Thoracic aorta (tissue), 2 donors: Measurements from ENCODE around the gene VPS45. TPM values are rescaled to one million over a fixed set of nuclear protein-coding genes. Genes with fewer than 3 reads are reported as not detected.
A peak's percentile ranks its signal among the peaks of the same experiment; 100 is the strongest.

Experiments used
- ATAC-seq: fragments of 150-250 bp; one replicate; pipeline ENCODE4 v1.8.0; 2017; ENCODE audit warnings: low read depth; ENCODE audit not compliant: insufficient number of reproducible peaks, low FRiP score
- DNase-seq: peaks from one replicate; pipeline ENCODE4 v3.0.0-alpha.2; 2020; ENCODE audit warnings: low spot score
- H3K27ac ChIP-seq, 2 donors: fragments of 200-600 bp; sonication (generic); 1 replicate in 1 of 2; 2 replicates in 1 of 2; pipeline ENCODE4 v1.5.1; 2016; ENCODE audit warnings: mild to moderate bottlenecking in 2 of 2, moderate library complexity in 2 of 2
- H3K27me3 ChIP-seq: fragments of 200-600 bp; sonication (generic); replicated peaks from 2 replicates; pipeline ENCODE4 v1.6.0; 2016; ENCODE audit warnings: mild to moderate bottlenecking; ENCODE audit not compliant: insufficient read depth
- H3K36me3 ChIP-seq: fragments of 200-600 bp; sonication (generic); one replicate; pipeline ENCODE4 v1.5.1; 2016
- H3K4me1 ChIP-seq, 2 donors: fragments of 200-600 bp; sonication (generic); 1 replicate in 1 of 2; 2 replicates in 1 of 2; pipeline versions ENCODE4 v1.5.1 to v1.6.0; 2016; ENCODE audit warnings: low read depth in 2 of 2, mild to moderate bottlenecking in 1 of 2; ENCODE audit not compliant: control insufficient read depth in 1 of 2
- H3K4me3 ChIP-seq: fragments of 200-600 bp; sonication (generic); 2 replicates; pipeline ENCODE4 v1.5.1; 2016; ENCODE audit warnings: mild to moderate bottlenecking
- H3K9me3 ChIP-seq: fragments of 200-600 bp; sonication (generic); 2 replicates; pipeline ENCODE4 v1.5.1; 2016
- CTCF ChIP-seq: fragments of 200-600 bp; sonication (generic); IDR thresholded peaks from one replicate; pipeline ENCODE4 v1.5.1; 2019; ENCODE audit warnings: antibody characterized with exemption
- total RNA-seq, 2 donors: library from RNA; depleted of rRNA; stranded (reverse); fragments of >200 nt; gene quantifications; one replicate each; pipeline versions ENCODE4 v1.1.0 to v1.2.3, GENCODE V29; 2016

The VPS45 gene
- total RNA-seq, 2 donors from 2014 or later = 46.2 to 68.9 TPM

DNA sequence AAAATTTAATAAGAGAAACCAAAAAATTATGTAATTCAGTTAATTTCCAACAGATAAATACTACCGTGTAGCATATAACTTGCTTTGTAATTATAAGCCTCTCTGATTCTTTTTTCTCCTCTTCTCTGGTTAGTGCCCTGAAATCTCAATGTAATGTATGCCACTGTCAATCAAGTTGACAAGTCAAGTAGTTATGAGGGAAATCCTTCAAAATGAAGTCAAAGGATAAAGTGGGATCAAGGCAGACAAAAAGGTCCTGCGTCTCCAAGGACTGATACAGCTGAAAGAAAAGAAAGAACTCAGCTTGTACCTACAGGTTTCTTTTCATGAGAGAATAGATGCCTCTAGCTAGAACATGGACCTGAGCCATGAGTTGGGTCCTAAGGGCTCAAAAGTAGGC, 19.8 kb downstream of the VPS45 start:
- H3K9me3 ChIP-seq = no peaks in the 10 kb centered on the region
- H3K27ac ChIP-seq = no peak overlapping the region
- ATAC-seq (no peak), DNase-seq (no peak)
- TF ChIP-seq CTCF = no peak
- peaks cover 2 to 18% of the 10 kb centered on the region in 2 donors for H3K4me1 ChIP-seq
- no peak overlapping the region for H3K4me3 ChIP-seq
- H3K36me3 ChIP-seq = peaks cover 24% of the 10 kb centered on the region
- no peaks in the 10 kb centered on the region for H3K27me3 ChIP-seq

DNA sequence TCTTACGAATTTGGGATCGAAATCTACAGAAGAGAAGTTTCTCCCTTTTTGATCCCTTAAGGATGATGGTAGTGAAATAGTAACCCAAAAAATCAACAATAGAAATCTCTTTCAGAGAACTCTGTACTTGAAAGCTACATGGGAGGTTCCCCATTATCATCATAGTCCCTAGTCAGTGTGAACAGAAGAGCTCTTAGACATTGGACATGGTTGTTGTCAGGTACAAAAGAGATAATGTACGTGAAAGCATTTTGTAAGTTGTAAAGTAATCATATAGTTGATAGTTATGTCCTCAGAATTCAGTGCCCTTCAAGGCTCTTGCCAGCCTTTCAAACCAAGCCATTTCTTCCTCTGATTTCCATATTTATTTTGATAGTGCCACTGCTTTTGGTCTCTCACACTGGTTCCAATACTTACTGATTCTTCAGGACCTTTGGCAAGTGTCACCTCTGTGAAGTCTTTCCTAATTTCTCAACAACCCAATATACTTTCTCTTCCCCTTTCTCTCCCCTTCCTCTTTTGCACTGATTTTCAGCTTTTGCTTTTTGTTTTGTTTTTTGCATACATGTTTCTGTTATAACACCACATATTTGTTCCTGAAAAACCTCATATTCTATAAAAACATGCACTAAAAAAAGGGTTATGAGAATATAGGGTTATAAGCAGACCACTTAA, 22.4 kb downstream of the VPS45 start:
- H3K9me3 ChIP-seq = no peaks in the 10 kb centered on the region
- no peaks in the 10 kb centered on the region for H3K27me3 ChIP-seq
- H3K4me1 ChIP-seq = peaks cover 16 to 25% of the 10 kb centered on the region in 2 donors
- H3K4me3 ChIP-seq = no peak overlapping the region
- DNase-seq (no peak), ATAC-seq (no peak)
- TF ChIP-seq CTCF = no peak
- H3K27ac ChIP-seq = no peak overlapping the region
- H3K36me3 ChIP-seq = peaks cover 14% of the 10 kb centered on the region

DNA sequence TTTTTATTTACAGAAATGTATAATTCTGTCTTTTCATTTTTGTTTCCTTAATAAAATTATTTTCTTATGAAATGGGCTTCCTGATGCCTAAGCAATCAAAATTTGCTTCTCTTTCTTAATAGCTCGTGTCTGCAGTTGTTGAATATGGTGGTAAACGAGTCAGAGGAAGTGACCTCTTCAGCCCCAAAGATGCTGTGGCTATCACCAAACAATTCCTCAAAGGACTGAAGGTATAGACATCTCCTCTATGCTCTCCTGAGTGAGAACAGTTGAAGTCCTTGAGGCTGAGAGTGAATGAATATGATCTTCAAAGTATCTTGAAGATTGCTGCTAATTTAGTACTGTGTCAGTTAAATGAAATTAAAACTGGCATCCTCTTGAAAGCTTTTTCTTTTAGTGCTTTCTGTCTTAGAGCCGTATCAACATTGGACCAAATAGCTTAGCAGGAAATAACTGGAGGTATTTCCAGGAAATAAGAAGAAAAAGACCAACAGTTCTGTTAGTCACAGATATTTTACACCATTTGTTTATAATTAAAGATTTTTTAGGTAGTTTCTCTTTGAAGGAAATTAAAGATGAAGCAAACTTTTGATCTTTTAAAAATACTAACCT, 24.7 kb downstream of the VPS45 start:
- no peak for TF ChIP-seq CTCF
- DNase-seq (no peak), ATAC-seq (no peak)
- Histone ChIP-seq H3K4me1 (peaks cover 16 to 22% of the 10 kb centered on the region in 2 donors), H3K4me3 (no peak overlapping the region), H3K9me3 (no peaks in the 10 kb centered on the region), H3K36me3 (peaks cover 7% of the 10 kb centered on the region), H3K27ac (no peak overlapping the region), H3K27me3 (no peaks in the 10 kb centered on the region)

GRCh38 chr1:150093805-150094204, 26.2 kb downstream of the VPS45 start:
- H3K36me3 ChIP-seq = peaks cover 2% of the 10 kb centered on the region
- TF ChIP-seq CTCF = no peak
- H3K9me3 ChIP-seq = no peaks in the 10 kb centered on the region
- ATAC-seq (no peak), DNase-seq (no peak)
- no peak overlapping the region for H3K4me3 ChIP-seq
- peaks cover 16% of the 10 kb centered on the region in 2 donors for H3K4me1 ChIP-seq
- H3K27ac ChIP-seq = peak overlapping the region; percentile 91 to 92
- H3K27me3 ChIP-seq = no peaks in the 10 kb centered on the region

GRCh38 chr1:150094734-150095265, 27.2 kb downstream of the VPS45 start:
- peak overlapping the region; percentile 91 to 92 for H3K27ac ChIP-seq
- no peaks in the 10 kb centered on the region for H3K27me3 ChIP-seq
- no peaks in the 10 kb centered on the region for H3K9me3 ChIP-seq
- peaks cover under 1% of the 10 kb centered on the region for H3K36me3 ChIP-seq
- H3K4me1 ChIP-seq = peaks cover 16% of the 10 kb centered on the region in 2 donors
- H3K4me3 ChIP-seq = no peak overlapping the region
- no peak for TF ChIP-seq CTCF
- no peak for ATAC-seq
- no peak for DNase-seq
